H9 (cell line): ENCODE measurements around the gene SLC34A3. TPM values are rescaled to one million over a fixed set of nuclear protein-coding genes. Genes with fewer than 3 reads are reported as not detected.

Experiments used
- DNase-seq: peaks from one replicate; pipeline ENCODE4 v3.0.0-alpha.2; 2017
- H2AFZ ChIP-seq: one replicate; pipeline ENCODE4 v1.6.1; 2013; ENCODE audit warnings: mild to moderate bottlenecking, low read length, control low read depth, moderate library complexity
- H2AK5ac ChIP-seq: 2 replicates; pipeline ENCODE4 v1.6.1; 2013; ENCODE audit warnings: low read length, control low read depth, mixed read lengths; ENCODE audit not compliant: insufficient read length
- H2BK120ac ChIP-seq: one replicate; pipeline ENCODE4 v1.6.1; 2013; ENCODE audit warnings: low read depth, mild to moderate bottlenecking, low read length, control low read depth, inconsistent platforms; ENCODE audit not compliant: poor library complexity, severe bottlenecking
- H2BK12ac ChIP-seq: 2 replicates; pipeline ENCODE4 v1.6.1; 2013; ENCODE audit warnings: low read length, control low read depth, mixed read lengths, low read depth; ENCODE audit not compliant: insufficient read length
- H2BK15ac ChIP-seq: 2 replicates; pipeline ENCODE4 v1.6.1; 2013; ENCODE audit warnings: low read depth, low read length, control low read depth
- H2BK20ac ChIP-seq: one replicate; pipeline ENCODE4 v1.6.1; 2013; ENCODE audit warnings: low read depth, mild to moderate bottlenecking, low read length, control low read depth, inconsistent platforms; ENCODE audit not compliant: poor library complexity, severe bottlenecking
- H2BK5ac ChIP-seq: 2 replicates; pipeline ENCODE4 v1.6.1; 2013; ENCODE audit warnings: low read length, control low read depth, mixed read lengths; ENCODE audit not compliant: insufficient read length
- H3K14ac ChIP-seq: 2 replicates; pipeline ENCODE4 v1.6.1; 2013; ENCODE audit warnings: low read length, control low read depth; ENCODE audit not compliant: insufficient read depth
- H3K18ac ChIP-seq: 2 replicates; pipeline ENCODE4 v1.6.1; 2013; ENCODE audit warnings: low read depth, mild to moderate bottlenecking, mixed read lengths, low read length, control low read depth; ENCODE audit not compliant: insufficient read length
- H3K23ac ChIP-seq: 2 replicates; pipeline ENCODE4 v1.6.1; 2013; ENCODE audit warnings: low read length, control low read depth, mixed read lengths, low read depth; ENCODE audit not compliant: insufficient read length
- H3K23me2 ChIP-seq: 2 replicates; pipeline ENCODE4 v1.6.1; 2013; ENCODE audit warnings: low read depth, mild to moderate bottlenecking, mixed read lengths, low read length, control low read depth; ENCODE audit not compliant: insufficient read length, poor library complexity, severe bottlenecking
- H3K27ac ChIP-seq: 2 replicates; pipeline ENCODE4 v1.5.1; 2013; ENCODE audit warnings: low read length, control low read depth, mixed read lengths, low read depth; ENCODE audit not compliant: insufficient read length
- H3K27me3 ChIP-seq: 2 replicates; pipeline ENCODE4 v1.6.1; 2013; ENCODE audit warnings: low read length, control low read depth, inconsistent platforms; ENCODE audit not compliant: insufficient read depth
- H3K4ac ChIP-seq: 2 replicates; pipeline ENCODE4 v1.6.1; 2013; ENCODE audit warnings: low read depth, mild to moderate bottlenecking, control low read depth, inconsistent platforms, low read length, moderate library complexity
- H3K4me1 ChIP-seq: 2 replicates; pipeline ENCODE4 v1.6.1; 2013; ENCODE audit warnings: low read length, control low read depth, inconsistent platforms; ENCODE audit not compliant: insufficient read depth
- H3K4me2 ChIP-seq: 2 replicates; pipeline ENCODE4 v1.6.1; 2013; ENCODE audit warnings: low read length, control low read depth, mixed read lengths; ENCODE audit not compliant: insufficient read length, insufficient read depth
- H3K56ac ChIP-seq: 2 replicates; pipeline ENCODE4 v1.6.1; 2013; ENCODE audit warnings: low read depth, mild to moderate bottlenecking, mixed read lengths, low read length, control low read depth; ENCODE audit not compliant: insufficient read length
- H3K79me1 ChIP-seq: 2 replicates; pipeline ENCODE4 v1.6.1; 2013; ENCODE audit warnings: low read depth, mild to moderate bottlenecking, moderate library complexity, low read length, control low read depth, inconsistent platforms; ENCODE audit not compliant: insufficient read depth, poor library complexity, severe bottlenecking
- H3K79me2 ChIP-seq: 2 replicates; pipeline ENCODE4 v1.6.1; 2013; ENCODE audit warnings: low read length, control low read depth, inconsistent platforms; ENCODE audit not compliant: insufficient read depth
- H3K9ac ChIP-seq: 2 replicates; pipeline ENCODE4 v1.6.1; 2013; ENCODE audit warnings: low read length, control low read depth, mixed read lengths; ENCODE audit not compliant: insufficient read length; ENCODE audit errors: extremely low read depth
- H3K9me3 ChIP-seq: one replicate; pipeline ENCODE4 v1.6.1; 2013; ENCODE audit warnings: low read depth, low read length, inconsistent platforms; ENCODE audit not compliant: control insufficient read depth
- H3T11ph ChIP-seq: one replicate; pipeline ENCODE4 v1.6.1; 2013; ENCODE audit warnings: mild to moderate bottlenecking, low read length, control low read depth, inconsistent platforms
- H4K20me1 ChIP-seq: one replicate; pipeline ENCODE4 v1.6.1; 2013; ENCODE audit not compliant: control insufficient read depth, insufficient read length, insufficient read depth
- H4K5ac ChIP-seq: 2 replicates; pipeline ENCODE4 v1.6.1; 2013; ENCODE audit warnings: low read depth, mild to moderate bottlenecking, mixed read lengths, low read length, control low read depth; ENCODE audit not compliant: insufficient read length
- H4K8ac ChIP-seq: replicated peaks from 2 replicates; pipeline ENCODE4 v1.6.1; 2013; ENCODE audit warnings: low read length, control low read depth, mixed read lengths, low read depth; ENCODE audit not compliant: insufficient read length
- H4K91ac ChIP-seq: 2 replicates; pipeline ENCODE4 v1.6.1; 2013; ENCODE audit warnings: low read depth, mild to moderate bottlenecking, moderate library complexity, mixed read lengths, low read length, control low read depth; ENCODE audit not compliant: insufficient read length
- H3K27ac Mint-ChIP-seq, 3 experiments: 2 replicates in 2 of 3; 3 replicates in 1 of 3; pipeline ENCODE4 v1.8.0; 2020 to 2021; ENCODE audit warnings: mixed read lengths in 3 of 3, mild to moderate bottlenecking in 1 of 3, moderate library complexity in 1 of 3
- H3K27me3 Mint-ChIP-seq: 2 replicates; pipeline ENCODE4 v1.8.0; 2021; ENCODE audit warnings: low read depth, mild to moderate bottlenecking, moderate library complexity, mixed read lengths
- H3K36me3 Mint-ChIP-seq, 3 experiments: 2 replicates in 2 of 3; 3 replicates in 1 of 3; pipeline ENCODE4 v1.8.0; 2020 to 2021; ENCODE audit warnings: low read depth in 3 of 3, mixed read lengths in 3 of 3; ENCODE audit not compliant: insufficient read depth in 1 of 3
- H3K4me1 Mint-ChIP-seq, 2 experiments: 2 replicates each; pipeline ENCODE4 v1.8.0; 2020; ENCODE audit warnings: mixed read lengths in 2 of 2
- H3K4me3 Mint-ChIP-seq, 2 experiments: 2 replicates in 1 of 2; 3 replicates in 1 of 2; pipeline ENCODE4 v1.8.0; 2020 to 2021; ENCODE audit warnings: mild to moderate bottlenecking in 2 of 2, mixed read lengths in 2 of 2, moderate library complexity in 1 of 2
- H3K9me3 Mint-ChIP-seq, 2 experiments: 2 replicates in 1 of 2; 3 replicates in 1 of 2; pipeline ENCODE4 v1.8.0; 2020; ENCODE audit warnings: mild to moderate bottlenecking in 2 of 2, mixed read lengths in 2 of 2, moderate library complexity in 1 of 2
- CTCF ChIP-seq: fragments of 200-600 bp; sonication (generic); conservative IDR thresholded peaks from 3 replicates; pipeline ENCODE4 v1.8.0; 2021; ENCODE audit warnings: antibody characterized with exemption, mild to moderate bottlenecking
- WGBS: extraction: QIAGEN DNeasy Blood & Tissue Kit; methylation state at CpG from one replicate; pipeline ENCODE4 v1.1.7; 2013; ENCODE audit warnings: missing lambda C conversion rate, low lambda C conversion rate, mixed read lengths; ENCODE audit not compliant: insufficient read length; ENCODE audit errors: extremely low coverage; 5-methylcytosine and 5-hydroxymethylcytosine counted together
- total RNA-seq: library from RNA; stranded (reverse); gene quantifications from 2 replicates; pipeline ENCODE4 v1.2.1, GENCODE V29; 2021

Gene SLC34A3
- total RNA-seq, 1 experiment from 2014 or later: not detected

- no peak overlapping the region for H3K56ac ChIP-seq
- H2BK120ac ChIP-seq: no peak overlapping the region
- H3K4ac ChIP-seq: no peak overlapping the region
- no peak overlapping the region for H3K23ac ChIP-seq
- no peak overlapping the region for H2AFZ ChIP-seq
- H3K27me3 Mint-ChIP-seq: no peaks in the 10 kb centered on the region
- peak; percentile 89 for DNase-seq
- no peaks in the 10 kb centered on the region for H3K27me3 ChIP-seq
- H3K27ac Mint-ChIP-seq: no peak overlapping the region
- H3K9me3 Mint-ChIP-seq: no peaks in the 10 kb centered on the region
- WGBS: no CpG with 5 or more reads among the region's 36 CpGs
- no peak overlapping the region for H3K18ac ChIP-seq
- H4K91ac ChIP-seq: no peak overlapping the region
- no peaks in the 10 kb centered on the region for H4K20me1 ChIP-seq
- no peak overlapping the region for H2BK5ac ChIP-seq
- no peak overlapping the region for H2BK15ac ChIP-seq
- H2BK12ac ChIP-seq: no peak overlapping the region
- H3K79me2 ChIP-seq: no peaks in the 10 kb centered on the region
- peak overlapping the region in 1 of 2 experiments; percentile 55; a peak in 1 of 5 replicates for H3K4me3 Mint-ChIP-seq
- H3K14ac ChIP-seq: no peak overlapping the region
- H3T11ph ChIP-seq: no peak overlapping the region
- TF ChIP-seq CTCF: no peak; the same call in 2 of the 3 replicates
- H2BK20ac ChIP-seq: no peak overlapping the region
- no peaks in the 10 kb centered on the region; the same call in 1 of the 2 replicates for H3K4me1 ChIP-seq
- no peak overlapping the region for H3K4me2 ChIP-seq
- peaks cover 3 to 23% (median 10%) of the 10 kb centered on the region in 3 experiments; a peak in 5 of 7 replicates for H3K36me3 Mint-ChIP-seq
- no peaks in the 10 kb centered on the region for H3K79me1 ChIP-seq
- no peak overlapping the region for H4K8ac ChIP-seq
- no peak overlapping the region for H4K5ac ChIP-seq
- peaks cover 4% of the 10 kb centered on the region for H3K23me2 ChIP-seq
- no peak overlapping the region for H3K27ac ChIP-seq
- H2AK5ac ChIP-seq: no peak overlapping the region
- no peak overlapping the region for H3K9ac ChIP-seq
- no peaks in the 10 kb centered on the region for H3K9me3 ChIP-seq
- peaks cover 4 to 5% of the 10 kb centered on the region in 2 experiments for H3K4me1 Mint-ChIP-seq
Measured at GRCh38 chr9:137217276-137218211, 13.2 kb upstream of the SLC34A3 start.
